HG03097 (cell line): ENCODE data around the gene SLC25A21.

ENCODE experiments used
- ATAC-seq: cut with Tn5 transposase; IDR thresholded peaks from one replicate; pipeline ENCODE4 v1.9.1; 2021; ENCODE audit not compliant: unreplicated experiment, low FRiP score

SLC25A21 gene

DNA sequence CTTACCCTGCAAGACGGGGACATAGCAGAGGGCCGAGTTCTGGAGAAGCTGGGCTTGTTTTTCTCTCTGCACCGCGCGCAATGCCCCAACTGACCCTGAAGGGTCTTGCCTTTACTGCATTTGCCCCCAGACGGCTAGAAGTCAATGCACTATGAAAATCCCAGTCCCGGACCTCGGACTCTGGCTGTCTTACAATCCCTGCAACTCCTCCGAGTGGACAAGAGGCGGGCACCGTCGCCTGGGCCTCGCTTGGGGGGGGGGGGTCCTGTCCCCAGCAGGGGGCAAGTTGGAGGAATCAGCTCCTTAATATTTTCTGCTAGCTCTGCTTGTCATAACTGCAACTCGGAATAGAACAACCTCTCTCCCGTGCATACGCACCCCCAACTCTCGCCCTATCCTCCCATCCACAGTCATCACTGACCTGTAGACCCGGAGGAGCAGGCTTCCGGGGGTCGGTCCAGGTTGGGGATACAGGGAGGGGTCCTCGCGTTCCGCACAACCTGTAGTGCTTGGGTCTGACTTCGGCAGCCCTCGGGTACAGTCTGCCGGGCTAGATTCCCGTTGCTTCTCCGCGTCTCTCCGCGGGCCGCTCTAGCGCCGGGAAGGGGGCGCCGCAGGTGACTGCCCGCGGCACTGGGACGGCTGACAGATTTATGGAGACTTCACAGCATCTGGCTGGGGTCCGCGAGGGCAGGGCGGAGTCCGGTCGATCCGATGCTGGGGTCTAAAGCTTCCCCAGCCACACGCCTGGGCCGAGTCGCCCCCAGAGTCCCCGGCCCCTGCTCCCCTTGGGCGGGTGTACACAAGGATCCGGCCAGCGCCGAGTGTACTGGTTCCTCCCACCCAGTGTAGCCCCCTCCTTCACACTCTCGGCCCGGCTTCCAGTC lies 514.0 kb downstream of the SLC25A21 start:
- ATAC-seq, result no peak

DNA sequence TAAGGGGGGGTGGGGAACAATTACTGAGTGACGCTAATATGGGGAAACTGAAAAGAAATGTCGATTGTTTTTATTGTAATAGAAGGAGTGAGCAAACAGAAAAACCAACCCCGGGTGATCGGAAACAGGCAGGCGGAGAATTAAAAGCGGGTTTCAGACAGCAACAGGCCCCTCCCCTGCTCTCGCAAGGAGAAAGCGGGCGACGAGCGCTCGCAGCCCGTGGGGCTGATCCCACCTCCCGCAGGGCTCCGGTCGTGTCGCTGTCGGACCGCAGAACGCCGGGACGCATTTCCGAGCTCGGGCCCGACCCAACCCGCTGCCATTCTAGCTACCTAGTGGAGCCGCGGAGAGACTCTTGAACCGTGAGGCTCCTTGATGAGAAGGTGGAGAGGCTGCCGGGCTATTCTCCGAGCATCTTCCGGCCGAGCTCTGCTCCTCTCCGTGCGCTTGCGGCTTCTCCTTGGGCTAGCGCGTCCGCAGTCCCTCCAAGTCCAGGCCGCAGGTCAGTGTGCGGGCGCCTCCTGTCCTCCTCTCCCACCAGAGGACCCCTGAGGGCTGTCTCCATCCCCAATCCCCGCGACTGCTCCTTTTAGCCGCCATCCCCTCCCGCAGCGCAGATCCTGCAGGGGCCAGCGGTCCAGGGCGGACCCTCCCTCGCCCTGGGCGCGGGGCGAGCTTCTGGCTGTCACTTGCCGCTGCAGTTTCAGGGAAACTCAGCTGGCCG lies 514.8 kb downstream of the SLC25A21 start:
- no peak for ATAC-seq

DNA sequence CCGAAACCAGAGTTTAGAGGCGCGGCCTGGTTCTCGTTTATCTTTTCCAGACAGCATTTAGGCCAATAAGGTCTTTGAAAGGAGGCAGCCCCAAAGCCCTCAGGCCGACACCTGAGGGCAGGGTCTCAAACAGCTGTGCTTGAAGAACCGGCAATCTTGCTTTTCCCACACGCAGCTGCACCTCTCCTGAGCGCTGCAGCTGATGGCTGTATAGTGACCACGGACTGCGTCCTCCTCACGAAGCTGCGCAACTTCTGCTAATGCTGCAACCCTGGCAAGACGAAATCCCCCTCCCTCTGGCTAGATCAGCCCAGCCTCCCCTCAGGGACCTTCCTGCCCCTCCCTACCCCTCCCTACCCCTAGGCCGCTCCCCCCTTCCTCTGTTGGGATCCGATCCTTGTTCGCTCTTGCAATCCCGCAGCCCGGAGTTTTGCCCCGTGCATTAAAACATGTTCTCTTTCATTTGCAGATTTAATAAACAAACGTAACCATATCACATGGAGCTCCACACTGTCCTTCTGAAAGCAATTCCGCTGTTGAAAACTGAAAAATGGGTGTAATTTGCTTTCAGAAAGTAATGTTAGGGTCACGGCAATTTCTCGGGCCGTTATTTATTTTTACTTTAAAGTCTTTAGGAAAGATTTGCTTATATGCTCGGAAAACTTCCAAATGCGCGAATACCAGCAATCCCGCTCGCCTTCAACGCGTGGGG lies 515.6 kb downstream of the SLC25A21 start:
- ATAC-seq, result no peak

DNA sequence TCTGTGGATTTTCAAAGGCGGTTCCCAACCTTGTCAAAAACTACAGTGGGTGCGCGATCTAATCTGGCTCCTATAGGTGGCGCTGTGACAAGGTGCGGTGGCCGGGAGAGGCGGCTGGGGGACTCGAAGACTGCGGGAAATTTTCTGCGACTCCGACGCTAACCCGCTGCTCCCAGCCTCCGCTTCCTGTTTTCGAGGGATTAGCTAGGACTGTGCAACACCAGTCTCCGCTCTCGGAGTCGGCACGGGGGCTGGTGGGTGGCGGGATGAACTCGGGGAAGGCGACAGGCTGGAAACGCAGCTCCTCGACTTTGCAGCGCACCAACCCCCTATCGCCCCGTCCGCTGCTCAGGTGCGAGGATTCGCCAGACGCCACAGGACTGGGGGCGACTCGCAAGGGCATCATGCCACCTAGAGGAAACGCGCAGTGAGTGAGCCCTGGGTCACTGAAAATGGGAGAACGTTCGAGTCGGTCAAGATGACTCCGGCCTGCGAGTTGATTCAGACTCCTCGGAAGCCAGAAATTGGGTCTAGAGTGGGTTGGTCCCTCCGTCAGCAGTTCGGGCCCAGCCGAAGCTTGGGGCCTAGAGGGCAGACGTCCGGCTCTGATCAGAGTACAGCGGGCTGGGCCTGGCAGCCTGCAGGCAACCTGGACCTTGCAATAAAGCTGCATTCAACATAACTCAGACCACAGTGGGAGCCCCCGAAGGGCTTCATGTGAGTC lies 516.3 kb downstream of the SLC25A21 start:
- no peak for ATAC-seq

DNA sequence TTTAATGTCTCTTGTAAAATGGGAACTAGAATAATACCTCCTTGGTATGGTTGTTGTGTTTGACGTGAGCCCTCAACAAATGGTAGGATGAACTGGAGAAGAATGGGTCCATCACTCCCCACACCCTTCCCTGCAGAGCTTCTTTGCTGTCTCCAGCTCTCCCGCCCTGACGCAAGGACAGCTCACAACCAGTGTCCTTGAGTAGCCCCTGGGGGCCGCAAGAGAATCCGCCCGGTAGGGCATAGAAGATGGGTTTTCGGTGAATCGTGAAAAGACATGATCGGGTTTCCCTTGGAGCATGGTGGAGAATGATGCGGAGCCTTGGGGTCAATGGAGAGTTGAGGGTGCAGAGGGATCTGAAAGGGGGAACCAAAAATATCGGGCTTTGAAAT lies 516.8 kb downstream of the SLC25A21 start:
- ATAC-seq, result no peak

DNA sequence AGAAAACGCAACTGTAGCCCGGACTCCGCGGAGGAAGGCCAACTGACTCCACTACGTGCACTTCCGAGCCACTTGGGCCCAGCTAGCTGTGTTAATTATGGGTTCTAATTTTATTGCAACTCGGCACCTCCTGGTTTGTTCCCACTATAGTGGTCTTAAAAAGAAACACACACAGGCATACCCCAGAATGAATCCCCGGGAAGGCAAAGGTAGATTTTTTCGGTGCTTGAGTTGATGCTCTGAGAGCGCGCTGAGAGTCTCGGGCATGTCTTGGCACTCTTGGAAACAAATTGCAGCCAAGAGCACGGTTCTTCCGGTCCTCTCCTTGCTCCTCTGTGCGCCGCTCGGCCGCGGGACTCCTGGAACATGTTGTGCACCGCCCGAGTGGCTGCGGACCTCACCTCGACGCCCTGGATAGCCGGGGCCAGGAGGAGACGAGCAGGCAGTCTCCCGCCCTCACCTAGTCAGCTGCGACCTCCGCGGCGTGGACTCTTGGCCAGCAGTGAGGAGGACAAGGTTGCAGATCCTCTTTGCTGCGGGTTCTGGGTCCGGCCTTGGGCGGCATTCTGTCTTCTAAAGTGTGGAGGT lies 517.5 kb downstream of the SLC25A21 start:
- no peak for ATAC-seq

DNA sequence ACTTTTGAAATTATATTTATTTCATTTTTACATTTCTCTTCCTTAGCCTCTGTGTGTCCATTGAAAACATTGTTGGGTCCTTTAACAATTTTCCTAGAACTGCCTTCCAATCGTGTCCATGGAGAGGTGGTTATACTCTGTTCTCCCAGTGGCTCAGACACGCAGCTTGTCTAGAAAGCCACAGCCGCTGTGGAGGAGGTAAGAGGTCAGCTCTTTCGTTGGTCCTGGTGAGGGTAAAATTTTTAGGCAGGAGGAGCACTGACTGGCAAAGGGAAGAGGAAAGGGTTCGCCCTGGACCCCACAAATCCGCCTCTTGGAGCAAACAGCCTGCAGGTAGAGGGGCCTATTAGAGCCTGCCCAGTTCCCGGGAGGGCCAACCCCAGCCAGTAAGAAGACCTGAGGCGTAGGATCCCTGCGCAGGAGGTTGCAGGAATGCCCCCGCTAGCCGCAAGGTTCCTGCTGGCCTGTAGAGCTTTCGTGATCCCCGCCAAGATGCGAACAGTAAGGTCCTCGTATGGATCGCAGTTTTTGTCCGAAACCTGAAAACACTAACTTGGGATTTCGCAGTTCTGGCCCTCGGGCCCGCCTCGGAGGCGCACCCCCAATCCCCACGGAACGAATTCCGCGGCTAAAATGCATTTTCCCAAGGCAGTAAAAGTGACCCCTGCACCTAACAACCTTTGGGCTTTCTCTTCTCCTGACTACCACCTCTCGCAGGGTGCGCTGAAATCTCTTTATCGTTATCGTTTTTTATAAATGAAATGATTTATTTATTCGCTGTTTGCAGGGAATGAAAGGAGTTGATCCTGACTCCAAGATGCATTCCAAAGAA lies 518.2 kb downstream of the SLC25A21 start:
- no peak for ATAC-seq

DNA sequence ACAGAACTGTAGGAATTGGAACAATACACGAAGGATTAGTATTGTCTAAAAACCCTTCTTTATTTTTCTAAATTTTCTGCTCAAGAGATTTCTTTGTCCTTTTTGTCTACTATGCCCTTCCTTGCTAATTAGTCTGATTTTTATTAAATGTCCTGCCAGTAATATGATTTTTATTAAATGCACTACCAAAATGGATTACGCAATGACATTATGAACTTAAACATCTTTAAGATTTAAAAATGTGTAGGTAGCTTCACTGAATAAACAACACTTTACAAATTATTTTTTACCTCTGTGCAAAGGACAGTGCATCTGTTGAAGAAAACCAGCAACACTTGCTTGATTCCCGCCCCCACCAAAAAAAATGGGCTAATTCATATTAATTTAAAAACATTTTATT lies 519.0 kb downstream of the SLC25A21 start:
- ATAC-seq, result no peak

DNA sequence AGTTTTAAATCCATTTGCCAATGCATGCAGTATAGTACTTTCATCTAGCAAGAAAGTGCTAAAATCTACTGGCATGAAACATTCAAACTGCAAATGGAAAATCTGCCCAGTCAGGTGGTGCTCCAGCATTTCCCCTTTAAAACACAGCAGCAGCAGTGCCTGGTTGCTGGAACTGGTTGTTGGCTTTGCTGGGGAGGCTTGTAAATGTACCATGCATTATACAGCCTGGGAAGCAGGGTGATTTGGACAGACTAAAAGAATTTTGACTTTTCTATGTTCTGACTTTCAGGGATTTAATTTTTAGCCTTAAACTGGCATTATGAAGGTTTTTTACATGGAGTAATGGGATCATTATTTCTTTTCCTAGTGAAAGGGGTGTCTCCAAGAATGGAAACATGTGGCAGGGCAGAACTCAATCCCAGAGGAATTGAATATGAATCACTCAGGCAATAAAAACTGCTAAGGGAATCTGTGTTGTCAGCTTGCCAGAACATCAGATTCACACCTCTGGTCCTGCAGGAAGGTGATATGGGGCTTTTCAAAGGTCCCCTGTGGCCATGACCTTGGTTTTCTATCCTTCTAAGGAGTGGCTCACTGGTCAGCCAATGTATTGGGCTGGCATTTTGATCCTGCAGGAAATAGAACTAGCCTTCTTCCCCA lies 519.7 kb downstream of the SLC25A21 start:
- no peak for ATAC-seq

DNA sequence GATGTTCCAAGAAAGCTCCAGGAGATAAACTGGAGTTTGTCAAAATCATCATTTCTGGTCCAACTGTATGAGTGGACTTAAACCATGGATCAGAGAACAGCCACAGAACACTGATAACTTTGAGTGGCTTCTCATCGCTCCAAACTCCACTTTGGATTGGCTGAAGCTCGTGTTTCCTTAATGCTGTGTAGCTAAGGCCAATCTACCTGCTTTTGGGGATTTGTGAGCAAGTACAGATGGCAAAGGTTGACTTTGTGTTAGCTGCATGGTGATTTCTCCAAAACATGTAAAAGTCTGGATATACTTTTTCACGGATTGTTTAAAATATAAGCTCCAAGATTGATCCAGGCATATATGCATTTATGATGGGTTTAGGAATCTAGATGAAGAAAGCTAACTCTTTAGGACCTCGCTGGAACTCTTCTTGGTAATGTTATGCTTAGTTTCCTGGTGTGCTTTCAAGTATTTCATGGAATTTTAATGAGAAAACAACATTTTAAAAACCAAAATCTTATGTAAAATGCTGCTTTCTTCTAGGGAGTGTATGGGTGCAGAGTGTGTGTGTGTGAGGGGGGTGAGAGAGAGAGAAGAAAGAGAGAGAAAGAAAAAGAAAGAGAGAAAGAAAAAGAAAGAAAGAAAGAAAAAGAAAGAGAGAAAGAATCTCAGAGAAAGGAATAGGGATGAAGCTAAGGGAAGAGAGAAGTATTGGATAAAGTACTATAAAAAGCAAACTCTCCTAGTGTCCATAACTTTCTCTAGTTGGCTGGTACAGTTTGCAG lies 522.3 kb downstream of the SLC25A21 start:
- no peak for ATAC-seq

DNA sequence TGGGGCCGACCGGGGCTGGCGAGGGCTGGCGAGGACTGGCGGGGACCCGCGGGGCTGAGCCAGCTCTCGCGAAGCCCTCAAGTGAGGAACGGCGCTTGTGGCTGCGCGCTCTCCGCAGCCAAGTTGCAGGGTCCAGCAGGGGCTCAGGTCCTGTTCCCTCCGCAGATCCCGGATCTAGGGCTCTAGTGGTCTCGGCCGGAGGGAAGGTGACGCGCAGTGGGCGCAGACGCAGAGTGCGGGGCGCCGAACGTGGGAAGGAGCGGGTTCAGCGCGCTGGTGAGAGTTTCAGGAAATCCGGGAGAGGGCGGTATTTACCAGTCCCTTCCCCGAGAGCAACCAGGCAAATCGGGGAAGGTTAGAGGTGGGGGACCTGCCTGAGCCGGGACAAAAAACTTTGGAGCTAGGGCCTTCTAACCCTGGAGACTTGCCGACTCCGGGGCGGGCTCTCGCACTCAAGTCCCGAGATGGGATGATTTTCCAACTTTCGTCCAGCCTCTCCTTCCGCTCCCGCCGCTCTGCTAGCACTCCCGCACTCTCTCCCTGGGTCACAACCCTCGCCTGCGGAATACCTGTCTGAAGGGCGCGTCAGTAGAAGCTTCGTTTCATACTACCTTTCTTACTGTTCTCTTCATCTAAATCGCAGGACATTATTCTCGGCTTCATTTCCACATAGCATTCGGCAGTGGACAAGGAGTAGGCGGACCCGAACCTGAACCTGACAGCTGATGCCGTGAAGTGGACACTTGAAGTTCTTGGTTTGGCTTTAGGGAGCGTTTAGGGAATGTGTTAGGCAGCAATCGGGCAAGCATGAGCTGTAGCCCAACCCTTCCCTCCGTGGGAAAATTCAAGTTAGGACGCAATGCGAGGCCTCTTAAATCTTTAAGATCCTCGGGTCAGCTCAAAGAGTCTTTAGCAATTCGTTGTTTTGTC lies 524.3 kb downstream of the SLC25A21 start:
- no peak for ATAC-seq

DNA sequence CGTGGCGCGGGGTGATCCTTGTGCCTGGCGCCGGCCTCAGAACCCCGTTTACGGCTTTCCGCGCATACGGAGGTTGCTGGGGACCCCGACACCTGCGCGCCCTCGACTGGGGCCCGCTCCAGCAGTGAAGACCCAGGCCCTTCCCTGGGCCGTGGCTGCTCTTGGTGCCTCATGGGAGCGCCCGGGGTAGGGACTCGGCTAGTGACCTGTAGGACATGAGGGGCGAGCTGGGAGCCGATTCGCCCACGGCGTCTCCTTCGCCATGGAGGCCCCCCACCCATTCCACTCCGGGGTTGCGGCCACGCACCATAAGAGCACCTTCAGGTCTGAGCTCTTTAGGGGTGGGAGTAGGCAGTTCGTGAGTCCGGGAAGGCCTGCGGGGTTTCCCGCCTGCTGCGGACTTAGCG lies 525.0 kb downstream of the SLC25A21 start:
- no peak for ATAC-seq

DNA sequence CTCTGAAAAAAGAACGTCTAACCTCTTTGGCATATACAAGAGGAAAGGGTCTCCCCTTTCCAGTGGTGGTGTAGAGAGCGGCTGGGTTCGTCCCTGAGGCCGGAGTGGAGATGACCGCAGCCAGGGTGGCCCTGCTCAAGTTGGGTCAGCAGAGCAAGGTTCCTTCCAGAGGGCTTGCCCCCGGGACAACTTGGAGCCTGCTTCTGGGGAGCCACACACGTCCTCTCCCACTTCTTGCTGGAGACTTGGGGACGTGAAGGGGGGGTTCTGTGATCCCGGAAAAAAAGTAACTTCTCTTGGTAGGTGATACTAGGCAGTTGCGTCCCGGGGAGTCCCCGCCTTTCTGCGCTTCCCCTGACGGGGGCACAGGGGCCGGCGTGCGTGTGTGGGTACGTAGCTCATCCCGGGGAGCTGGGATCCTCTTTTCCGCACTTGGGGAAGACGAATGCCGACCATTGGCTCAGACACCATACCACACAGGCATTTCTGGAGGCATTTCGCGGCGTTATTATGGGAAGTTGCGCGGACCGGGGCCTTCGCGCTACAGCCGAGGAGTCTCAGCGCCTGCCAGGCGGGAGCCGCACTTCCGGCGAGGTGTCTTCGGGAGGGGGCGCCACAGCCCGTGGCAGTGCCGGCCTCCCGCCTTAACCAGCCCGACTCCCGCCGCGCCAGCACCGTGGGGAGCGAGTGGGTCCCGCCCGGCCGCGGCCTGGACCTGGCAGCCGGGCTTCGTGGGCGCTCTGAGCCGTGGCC lies 525.6 kb downstream of the SLC25A21 start:
- no peak for ATAC-seq

DNA sequence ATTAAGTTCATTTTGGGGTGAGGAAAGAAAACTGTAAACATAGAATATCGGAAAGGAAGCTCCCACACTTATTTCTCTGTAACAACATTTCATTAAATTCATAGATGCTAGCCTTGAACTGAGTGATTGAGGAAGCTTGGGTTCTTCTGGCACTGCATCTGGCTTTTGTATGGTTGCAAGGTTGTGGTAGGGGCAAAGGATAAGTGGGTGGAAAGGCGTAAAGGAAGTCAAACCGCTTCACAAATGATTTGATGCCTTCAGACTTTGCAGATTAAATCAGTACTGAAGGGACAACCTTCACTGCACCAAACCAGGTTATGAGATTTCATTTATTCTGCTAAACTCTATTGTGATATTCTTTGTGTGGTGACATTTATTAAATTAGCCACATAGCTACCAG lies 538.8 kb downstream of the SLC25A21 start:
- ATAC-seq, result no peak
